SK-N-SH (cell line): ENCODE results near the gene THSD4. TPM values are rescaled to one million over a fixed set of nuclear protein-coding genes. Genes with fewer than 3 reads are reported as not detected.

ENCODE experiments used
- CTCF ChIA-PET: fragments of 300-600, 350-600 bp; formaldehyde crosslinking; extraction: SDS; loops from one replicate; lab custom pipeline; 2021; lab: Yijun Ruan, JAX
- POLR2A ChIA-PET: fragments of 350-600 bp; sonication (Branson Sonifier 250); formaldehyde crosslinking; extraction: SDS; loops from one replicate; lab custom pipeline; 2020; ENCODE audit warnings: antibody characterized with exemption, inconsistent platforms; lab: Yijun Ruan, JAX
- DNase-seq: peaks from one replicate; pipeline ENCODE4 v3.0.0; 2012
- H2AFZ ChIP-seq: fragments of 200-600 bp; sonication (generic); 2 replicates; pipeline ENCODE4 v1.8.1; 2016; ENCODE audit warnings: antibody characterized with exemption, mild to moderate bottlenecking, low read depth
- H3F3A ChIP-seq: fragments of 200-600 bp; sonication (generic); replicated peaks from 2 replicates; pipeline ENCODE3; 2016; ENCODE audit warnings: antibody characterized with exemption, mild to moderate bottlenecking; ENCODE audit not compliant: insufficient read depth
- H3K27ac ChIP-seq, 2 experiments: fragments of 200-500 bp in 1 of 2; fragments of 200-600 bp in 1 of 2; sonication (Bioruptor generic) in 1 of 2; sonication (generic), shearing (Covaris generic) in 1 of 2; 2 replicates each; pipeline versions ENCODE4 v1.5.1 to v1.6.1; 2014 to 2016; ENCODE audit warnings: low read depth in 2 of 2, inconsistent platforms in 1 of 2, low read length in 1 of 2, mild to moderate bottlenecking in 1 of 2, mixed read lengths in 1 of 2
- H3K27me3 ChIP-seq: fragments of 200-600 bp; sonication (generic), shearing (Covaris generic); 2 replicates; pipeline ENCODE4 v1.6.1; 2016; ENCODE audit warnings: mixed run types; ENCODE audit not compliant: insufficient read depth
- H3K36me3 ChIP-seq, 2 experiments: fragments of 200-500 bp in 1 of 2; fragments of 200-600 bp in 1 of 2; sonication (Bioruptor generic) in 1 of 2; sonication (generic) in 1 of 2; replicated peaks in 1 of 2; 2 replicates each; pipeline versions ENCODE3 to v1.5.1; 2014 to 2016; ENCODE audit warnings: low read length in 1 of 2, mild to moderate bottlenecking in 1 of 2; ENCODE audit not compliant: insufficient read depth in 2 of 2, control insufficient read depth in 1 of 2
- H3K4me1 ChIP-seq, 2 experiments: fragments of 200-500 bp in 1 of 2; fragments of 200-600 bp in 1 of 2; sonication (Bioruptor generic) in 1 of 2; sonication (generic), shearing (Covaris generic) in 1 of 2; 2 replicates each; pipeline versions ENCODE4 v1.5.1 to v1.6.1; 2014 to 2016; ENCODE audit warnings: low read depth in 1 of 2, low read length in 1 of 2, mixed run types in 1 of 2; ENCODE audit not compliant: insufficient read depth in 2 of 2, control insufficient read depth in 1 of 2
- H3K4me2 ChIP-seq: fragments of 200-600 bp; sonication (generic), shearing (Covaris generic); 2 replicates; pipeline ENCODE4 v1.6.1; 2017; ENCODE audit warnings: mixed run types
- H3K4me3 ChIP-seq, 2 experiments: fragments of 200-500 bp in 1 of 2; fragments of 200-600 bp in 1 of 2; sonication (Bioruptor generic) in 1 of 2; sonication (generic), shearing (Covaris generic) in 1 of 2; 2 replicates each; pipeline versions ENCODE4 v1.5.1 to v1.8.1; 2014 to 2016; ENCODE audit warnings: low read depth in 2 of 2, inconsistent platforms in 1 of 2, low read length in 1 of 2, mild to moderate bottlenecking in 1 of 2, mixed read lengths in 1 of 2, moderate library complexity in 1 of 2
- H3K79me2 ChIP-seq: fragments of 200-600 bp; sonication (generic); 2 replicates; pipeline ENCODE4 v1.8.1; 2017; ENCODE audit warnings: mild to moderate bottlenecking; ENCODE audit not compliant: insufficient read depth
- H3K9ac ChIP-seq: fragments of 200-600 bp; sonication (generic); 2 replicates; pipeline ENCODE4 v1.6.1; 2017; ENCODE audit warnings: mixed run types
- H3K9me2 ChIP-seq: fragments of 200-600 bp; sonication (generic); 2 replicates; pipeline ENCODE4 v1.6.1; 2017; ENCODE audit warnings: mixed run types
- H3K9me3 ChIP-seq: fragments of 200-600 bp; sonication (generic); 2 replicates; pipeline ENCODE4 v1.6.1; 2017; ENCODE audit warnings: mixed run types, mild to moderate bottlenecking, moderate library complexity
- H4K20me1 ChIP-seq: fragments of 200-600 bp; sonication (generic); 2 replicates; pipeline ENCODE4 v1.6.1; 2017; ENCODE audit warnings: mild to moderate bottlenecking, mixed run types; ENCODE audit not compliant: insufficient read depth
- CHD2 ChIP-seq: fragments of 150-350 bp; IDR thresholded peaks from 2 replicates; pipeline ENCODE4 v1.6.1; 2018; ENCODE audit warnings: low read length; ENCODE audit not compliant: partially characterized antibody
- ELF1 ChIP-seq: IDR thresholded peaks from 2 replicates; pipeline ENCODE4 v1.4.0; 2012
- FOSL2 ChIP-seq: IDR thresholded peaks from 2 replicates; pipeline ENCODE4 v1.4.0; 2012; ENCODE audit warnings: low read depth, mild to moderate bottlenecking, moderate library complexity, borderline replicate concordance
- FOXJ3 ChIP-seq: sonication (generic); formaldehyde crosslinking; IDR thresholded peaks from 2 replicates; pipeline ENCODE4 v1.5.1; 2020; ENCODE audit warnings: mild to moderate bottlenecking, missing genetic modification reagents
- GABPA ChIP-seq: IDR thresholded peaks from 2 replicates; pipeline ENCODE4 v1.4.0; 2012; ENCODE audit warnings: low read depth, mild to moderate bottlenecking
- IRF3 ChIP-seq: fragments of 150-350 bp; IDR thresholded peaks from 2 replicates; pipeline ENCODE4 v1.6.1; 2016; ENCODE audit warnings: mild to moderate bottlenecking, low read depth, low read length
- JUND ChIP-seq: IDR thresholded peaks from 2 replicates; pipeline ENCODE4 v1.4.0; 2012
- MAX ChIP-seq: IDR thresholded peaks from 2 replicates; pipeline ENCODE4 v1.4.0; 2012; ENCODE audit warnings: low read depth
- MXI1 ChIP-seq: IDR thresholded peaks from 2 replicates; pipeline ENCODE4 v1.6.1; 2012; ENCODE audit warnings: mild to moderate bottlenecking, low read depth, low read length, improper control_type of control experiment
- NFIC ChIP-seq: IDR thresholded peaks from 2 replicates; pipeline ENCODE4 v1.4.0; 2012; ENCODE audit warnings: borderline replicate concordance
- NRF1 ChIP-seq: IDR thresholded peaks from 2 replicates; pipeline ENCODE4 v1.6.1; 2012; ENCODE audit warnings: low read depth, mild to moderate bottlenecking, low read length
- PBX3 ChIP-seq: IDR thresholded peaks from 2 replicates; pipeline ENCODE4; 2012
- RCOR1 ChIP-seq: fragments of 150-350 bp; IDR thresholded peaks from 2 replicates; pipeline ENCODE4 v1.6.1; 2017; ENCODE audit warnings: antibody characterized with exemption, low read length
- RFX5 ChIP-seq: IDR thresholded peaks from 2 replicates; pipeline ENCODE4 v1.6.1; 2012; ENCODE audit warnings: mild to moderate bottlenecking, improper control_type of control experiment, low read length
- SIN3A ChIP-seq: IDR thresholded peaks from 2 replicates; pipeline ENCODE4 v1.6.1; 2012; ENCODE audit warnings: low read depth, mild to moderate bottlenecking, low read length, moderate library complexity, borderline replicate concordance
- SMC3 ChIP-seq: IDR thresholded peaks from 2 replicates; pipeline ENCODE4 v1.6.1; 2012; ENCODE audit warnings: low read depth, low read length, improper control_type of control experiment
- TAF1 ChIP-seq: IDR thresholded peaks from 2 replicates; pipeline ENCODE4 v1.6.1; 2012; ENCODE audit warnings: low read depth, mild to moderate bottlenecking, low read length, moderate library complexity, borderline replicate concordance
- TEAD4 ChIP-seq: IDR thresholded peaks from 2 replicates; pipeline ENCODE4 v1.4.0; 2012; ENCODE audit warnings: mild to moderate bottlenecking, borderline replicate concordance; ENCODE audit not compliant: insufficient read depth
- USF1 ChIP-seq: IDR thresholded peaks from 2 replicates; pipeline ENCODE4 v1.4.0; 2012; ENCODE audit warnings: low read depth, borderline replicate concordance
- YY1 ChIP-seq: IDR thresholded peaks from 2 replicates; pipeline ENCODE4 v1.4.0; 2012; ENCODE audit warnings: low read depth, mild to moderate bottlenecking
- ZBTB33 ChIP-seq: IDR thresholded peaks from 2 replicates; pipeline ENCODE4 v1.4.0; 2012; ENCODE audit warnings: low read depth, borderline replicate concordance
- WGBS: methylation state at CpG from one replicate; pipeline ENCODE4 v1.1.6; 2017; ENCODE audit warnings: low lambda C conversion rate; 5-methylcytosine and 5-hydroxymethylcytosine counted together
- polyA plus RNA-seq, 3 experiments: library from polyadenylated mRNA; depleted of rRNA; stranded (reverse); fragments of >200 nt; gene quantifications; 2 replicates each; pipeline ENCODE4 v1.2.3, GENCODE V29; 2012
- TF ChIP-seq, protein P1 (sequence below): fragments of 200-600 bp; sonication (generic); IDR thresholded peaks from 2 replicates; pipeline ENCODE4 v1.6.1; 2017; ENCODE audit warnings: antibody characterized with exemption, mild to moderate bottlenecking, moderate library complexity
- TF ChIP-seq, protein P2 (sequence below): fragments of 150-350 bp; IDR thresholded peaks from 2 replicates; pipeline ENCODE4 v1.6.1; 2017; ENCODE audit warnings: antibody characterized with exemption, low read length, low read depth, borderline replicate concordance

Gene THSD4
- polyA plus RNA-seq, 1 of the 3 experiments (the other 2 are of a cell fraction), result 79.1 TPM

GRCh38 chr15:71096676-71097075 is 18.6 kb upstream of the THSD4 start:
- H3K4me1 ChIP-seq, result peaks cover 0 to 18% of the 10 kb centered on the region in 2 experiments; a peak in 2 of 4 replicates
- peak overlapping the region; percentile 70 for H3K4me2 ChIP-seq
- peaks cover 11% of the 10 kb centered on the region for H3F3A ChIP-seq
- no peaks in the 10 kb centered on the region for H3K9me3 ChIP-seq
- H3K9me2 ChIP-seq, result no peaks in the 10 kb centered on the region
- 0 out of 2 replicates have a peak, but pooled peaks cover 6% of the 10 kb centered on the region for H3K79me2 ChIP-seq
- peak overlapping the region; percentile 54 for H2AFZ ChIP-seq
- no peaks in the 10 kb centered on the region for H4K20me1 ChIP-seq
- H3K9ac ChIP-seq, result peak overlapping the region; percentile 66
- H3K27me3 ChIP-seq, result no peaks in the 10 kb centered on the region
- 27% methylated on average over 3 of the region's 3 CpGs for WGBS
- DNase-seq, result no peak
- H3K36me3 ChIP-seq, result no peaks in the 10 kb centered on the region
- CTCF ChIA-PET, result interaction anchor here (0.8 kb wide), 1 partner anchor 344 kb away, joined by 3 read pairs; no protein-coding TSS in a partner anchor
- H3K4me3 ChIP-seq, result no peak overlapping the region; a peak in 1 of 4 replicates
- peak overlapping the region; percentile 84 to 96 for H3K27ac ChIP-seq
- POLR2A ChIA-PET, result interaction anchor here (1.2 kb wide), 1 partner anchor 12 kb away, joined by 3 read pairs; no protein-coding TSS in a partner anchor
- no peak for TF ChIP-seq YY1
- 0 out of 2 replicates have a peak, but pooled peaks have one; percentile 34 for TF ChIP-seq RCOR1
- no peak for TF ChIP-seq SIN3A
- no peak for TF ChIP-seq NRF1
- peak; percentile 58; the same call in 1 of the 2 replicates for TF ChIP-seq MAX
- no peak for TF ChIP-seq CHD2
- TF ChIP-seq, protein P1, sequence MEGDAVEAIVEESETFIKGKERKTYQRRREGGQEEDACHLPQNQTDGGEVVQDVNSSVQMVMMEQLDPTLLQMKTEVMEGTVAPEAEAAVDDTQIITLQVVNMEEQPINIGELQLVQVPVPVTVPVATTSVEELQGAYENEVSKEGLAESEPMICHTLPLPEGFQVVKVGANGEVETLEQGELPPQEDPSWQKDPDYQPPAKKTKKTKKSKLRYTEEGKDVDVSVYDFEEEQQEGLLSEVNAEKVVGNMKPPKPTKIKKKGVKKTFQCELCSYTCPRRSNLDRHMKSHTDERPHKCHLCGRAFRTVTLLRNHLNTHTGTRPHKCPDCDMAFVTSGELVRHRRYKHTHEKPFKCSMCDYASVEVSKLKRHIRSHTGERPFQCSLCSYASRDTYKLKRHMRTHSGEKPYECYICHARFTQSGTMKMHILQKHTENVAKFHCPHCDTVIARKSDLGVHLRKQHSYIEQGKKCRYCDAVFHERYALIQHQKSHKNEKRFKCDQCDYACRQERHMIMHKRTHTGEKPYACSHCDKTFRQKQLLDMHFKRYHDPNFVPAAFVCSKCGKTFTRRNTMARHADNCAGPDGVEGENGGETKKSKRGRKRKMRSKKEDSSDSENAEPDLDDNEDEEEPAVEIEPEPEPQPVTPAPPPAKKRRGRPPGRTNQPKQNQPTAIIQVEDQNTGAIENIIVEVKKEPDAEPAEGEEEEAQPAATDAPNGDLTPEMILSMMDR, result no peak
- TF ChIP-seq FOSL2, result peak; percentile 71; the same call in 1 of the 2 replicates
- TF ChIP-seq FOXJ3 (CRISPR knock-in tag), result no peak
- TF ChIP-seq SMC3, result no peak
- peak; percentile 89 for TF ChIP-seq PBX3
- no peak for TF ChIP-seq MXI1
- no peak for TF ChIP-seq RFX5
- peak; percentile 58 for TF ChIP-seq ELF1
- no peak for TF ChIP-seq ZBTB33
- TF ChIP-seq, protein P2, sequence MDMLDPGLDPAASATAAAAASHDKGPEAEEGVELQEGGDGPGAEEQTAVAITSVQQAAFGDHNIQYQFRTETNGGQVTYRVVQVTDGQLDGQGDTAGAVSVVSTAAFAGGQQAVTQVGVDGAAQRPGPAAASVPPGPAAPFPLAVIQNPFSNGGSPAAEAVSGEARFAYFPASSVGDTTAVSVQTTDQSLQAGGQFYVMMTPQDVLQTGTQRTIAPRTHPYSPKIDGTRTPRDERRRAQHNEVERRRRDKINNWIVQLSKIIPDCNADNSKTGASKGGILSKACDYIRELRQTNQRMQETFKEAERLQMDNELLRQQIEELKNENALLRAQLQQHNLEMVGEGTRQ, result no peak
- TF ChIP-seq JUND, result peak; percentile 75
- TF ChIP-seq GABPA, result no peak
- TF ChIP-seq IRF3, result no peak
- no peak for TF ChIP-seq TAF1
- peak; percentile 74 for TF ChIP-seq NFIC
- no peak for TF ChIP-seq USF1
- peak; percentile 69; the same call in 1 of the 2 replicates for TF ChIP-seq TEAD4
